SK-N-SH (cell line): Measurements from ENCODE around the gene KCTD4. TPM values are rescaled to one million over a fixed set of nuclear protein-coding genes. Genes with fewer than 3 reads are reported as not detected.

Source experiments
- CTCF ChIA-PET: fragments of 300-600, 350-600 bp; formaldehyde crosslinking; extraction: SDS; loops from one replicate; lab custom pipeline; 2021; lab: Yijun Ruan, JAX
- POLR2A ChIA-PET: fragments of 350-600 bp; sonication (Branson Sonifier 250); formaldehyde crosslinking; extraction: SDS; loops from one replicate; lab custom pipeline; 2020; ENCODE audit warnings: antibody characterized with exemption, inconsistent platforms; lab: Yijun Ruan, JAX
- DNase-seq: peaks from one replicate; pipeline ENCODE4 v3.0.0; 2012
- H2AFZ ChIP-seq: fragments of 200-600 bp; sonication (generic); 2 replicates; pipeline ENCODE4 v1.8.1; 2016; ENCODE audit warnings: antibody characterized with exemption, mild to moderate bottlenecking, low read depth
- H3F3A ChIP-seq: fragments of 200-600 bp; sonication (generic); replicated peaks from 2 replicates; pipeline ENCODE3; 2016; ENCODE audit warnings: antibody characterized with exemption, mild to moderate bottlenecking; ENCODE audit not compliant: insufficient read depth
- H3K27ac ChIP-seq, 2 experiments: fragments of 200-500 bp in 1 of 2; fragments of 200-600 bp in 1 of 2; sonication (Bioruptor generic) in 1 of 2; sonication (generic), shearing (Covaris generic) in 1 of 2; 2 replicates each; pipeline versions ENCODE4 v1.5.1 to v1.6.1; 2014 to 2016; ENCODE audit warnings: low read depth in 2 of 2, inconsistent platforms in 1 of 2, low read length in 1 of 2, mild to moderate bottlenecking in 1 of 2, mixed read lengths in 1 of 2
- H3K27me3 ChIP-seq: fragments of 200-600 bp; sonication (generic), shearing (Covaris generic); 2 replicates; pipeline ENCODE4 v1.6.1; 2016; ENCODE audit warnings: mixed run types; ENCODE audit not compliant: insufficient read depth
- H3K36me3 ChIP-seq, 2 experiments: fragments of 200-500 bp in 1 of 2; fragments of 200-600 bp in 1 of 2; sonication (Bioruptor generic) in 1 of 2; sonication (generic) in 1 of 2; replicated peaks in 1 of 2; 2 replicates each; pipeline versions ENCODE3 to v1.5.1; 2014 to 2016; ENCODE audit warnings: low read length in 1 of 2, mild to moderate bottlenecking in 1 of 2; ENCODE audit not compliant: insufficient read depth in 2 of 2, control insufficient read depth in 1 of 2
- H3K4me1 ChIP-seq, 2 experiments: fragments of 200-500 bp in 1 of 2; fragments of 200-600 bp in 1 of 2; sonication (Bioruptor generic) in 1 of 2; sonication (generic), shearing (Covaris generic) in 1 of 2; 2 replicates each; pipeline versions ENCODE4 v1.5.1 to v1.6.1; 2014 to 2016; ENCODE audit warnings: low read depth in 1 of 2, low read length in 1 of 2, mixed run types in 1 of 2; ENCODE audit not compliant: insufficient read depth in 2 of 2, control insufficient read depth in 1 of 2
- H3K4me2 ChIP-seq: fragments of 200-600 bp; sonication (generic), shearing (Covaris generic); 2 replicates; pipeline ENCODE4 v1.6.1; 2017; ENCODE audit warnings: mixed run types
- H3K4me3 ChIP-seq, 2 experiments: fragments of 200-500 bp in 1 of 2; fragments of 200-600 bp in 1 of 2; sonication (Bioruptor generic) in 1 of 2; sonication (generic), shearing (Covaris generic) in 1 of 2; 2 replicates each; pipeline versions ENCODE4 v1.5.1 to v1.8.1; 2014 to 2016; ENCODE audit warnings: low read depth in 2 of 2, inconsistent platforms in 1 of 2, low read length in 1 of 2, mild to moderate bottlenecking in 1 of 2, mixed read lengths in 1 of 2, moderate library complexity in 1 of 2
- H3K79me2 ChIP-seq: fragments of 200-600 bp; sonication (generic); 2 replicates; pipeline ENCODE4 v1.8.1; 2017; ENCODE audit warnings: mild to moderate bottlenecking; ENCODE audit not compliant: insufficient read depth
- H3K9ac ChIP-seq: fragments of 200-600 bp; sonication (generic); 2 replicates; pipeline ENCODE4 v1.6.1; 2017; ENCODE audit warnings: mixed run types
- H3K9me2 ChIP-seq: fragments of 200-600 bp; sonication (generic); 2 replicates; pipeline ENCODE4 v1.6.1; 2017; ENCODE audit warnings: mixed run types
- H3K9me3 ChIP-seq: fragments of 200-600 bp; sonication (generic); 2 replicates; pipeline ENCODE4 v1.6.1; 2017; ENCODE audit warnings: mixed run types, mild to moderate bottlenecking, moderate library complexity
- H4K20me1 ChIP-seq: fragments of 200-600 bp; sonication (generic); 2 replicates; pipeline ENCODE4 v1.6.1; 2017; ENCODE audit warnings: mild to moderate bottlenecking, mixed run types; ENCODE audit not compliant: insufficient read depth
- CTCF ChIP-seq: fragments of 200-600 bp; sonication (generic); IDR thresholded peaks from 2 replicates; pipeline ENCODE4 v1.6.1; 2017; ENCODE audit warnings: antibody characterized with exemption, mild to moderate bottlenecking, moderate library complexity
- EP300 ChIP-seq, 2 experiments: IDR thresholded peaks; 2 replicates each; pipeline versions ENCODE4 v1.4.0 to v1.6.1; 2012; ENCODE audit warnings: borderline replicate concordance in 1 of 2, low read depth in 1 of 2, low read length in 1 of 2
- FOSL2 ChIP-seq: IDR thresholded peaks from 2 replicates; pipeline ENCODE4 v1.4.0; 2012; ENCODE audit warnings: low read depth, mild to moderate bottlenecking, moderate library complexity, borderline replicate concordance
- FOXJ3 ChIP-seq: sonication (generic); formaldehyde crosslinking; IDR thresholded peaks from 2 replicates; pipeline ENCODE4 v1.5.1; 2020; ENCODE audit warnings: mild to moderate bottlenecking, missing genetic modification reagents
- FOXM1 ChIP-seq: IDR thresholded peaks from 2 replicates; pipeline ENCODE4 v1.4.0; 2012; ENCODE audit warnings: low read depth, mild to moderate bottlenecking
- GATA2 ChIP-seq: sonication (generic); formaldehyde crosslinking; IDR thresholded peaks from 2 replicates; pipeline ENCODE4 v1.5.0; 2020; ENCODE audit warnings: mild to moderate bottlenecking, missing genetic modification reagents
- IRF3 ChIP-seq: fragments of 150-350 bp; IDR thresholded peaks from 2 replicates; pipeline ENCODE4 v1.6.1; 2016; ENCODE audit warnings: mild to moderate bottlenecking, low read depth, low read length
- JUND ChIP-seq: IDR thresholded peaks from 2 replicates; pipeline ENCODE4 v1.4.0; 2012
- MAX ChIP-seq: IDR thresholded peaks from 2 replicates; pipeline ENCODE4 v1.4.0; 2012; ENCODE audit warnings: low read depth
- MXI1 ChIP-seq: IDR thresholded peaks from 2 replicates; pipeline ENCODE4 v1.6.1; 2012; ENCODE audit warnings: mild to moderate bottlenecking, low read depth, low read length, improper control_type of control experiment
- NFIC ChIP-seq: IDR thresholded peaks from 2 replicates; pipeline ENCODE4 v1.4.0; 2012; ENCODE audit warnings: borderline replicate concordance
- NRF1 ChIP-seq: IDR thresholded peaks from 2 replicates; pipeline ENCODE4 v1.6.1; 2012; ENCODE audit warnings: low read depth, mild to moderate bottlenecking, low read length
- PBX3 ChIP-seq: IDR thresholded peaks from 2 replicates; pipeline ENCODE4; 2012
- POLR2AphosphoS5 ChIP-seq: IDR thresholded peaks from 2 replicates; pipeline ENCODE4 v1.6.1; 2012; ENCODE audit warnings: low read depth, low read length
- RAD21 ChIP-seq: IDR thresholded peaks from 2 replicates; pipeline ENCODE4 v1.6.1; 2012; ENCODE audit warnings: mild to moderate bottlenecking, low read length
- RCOR1 ChIP-seq: fragments of 150-350 bp; IDR thresholded peaks from 2 replicates; pipeline ENCODE4 v1.6.1; 2017; ENCODE audit warnings: antibody characterized with exemption, low read length
- RFX5 ChIP-seq: IDR thresholded peaks from 2 replicates; pipeline ENCODE4 v1.6.1; 2012; ENCODE audit warnings: mild to moderate bottlenecking, improper control_type of control experiment, low read length
- RXRA ChIP-seq: IDR thresholded peaks from 2 replicates; pipeline ENCODE4 v1.4.0; 2012; ENCODE audit warnings: low read depth, mild to moderate bottlenecking, borderline replicate concordance
- SIN3A ChIP-seq: IDR thresholded peaks from 2 replicates; pipeline ENCODE4 v1.6.1; 2012; ENCODE audit warnings: low read depth, mild to moderate bottlenecking, low read length, moderate library complexity, borderline replicate concordance
- TCF12 ChIP-seq: IDR thresholded peaks from 2 replicates; pipeline ENCODE4 v1.4.0; 2012
- USF2 ChIP-seq: fragments of 150-350 bp; IDR thresholded peaks from 2 replicates; pipeline ENCODE4 v1.6.1; 2017; ENCODE audit warnings: antibody characterized with exemption, low read length, low read depth, borderline replicate concordance
- YY1 ChIP-seq: IDR thresholded peaks from 2 replicates; pipeline ENCODE4 v1.4.0; 2012; ENCODE audit warnings: low read depth, mild to moderate bottlenecking
- ZBTB33 ChIP-seq: IDR thresholded peaks from 2 replicates; pipeline ENCODE4 v1.4.0; 2012; ENCODE audit warnings: low read depth, borderline replicate concordance
- WGBS: methylation state at CpG from one replicate; pipeline ENCODE4 v1.1.6; 2017; ENCODE audit warnings: low lambda C conversion rate; 5-methylcytosine and 5-hydroxymethylcytosine counted together
- polyA plus RNA-seq, 3 experiments: library from polyadenylated mRNA; depleted of rRNA; stranded (reverse); fragments of >200 nt; gene quantifications; 2 replicates each; pipeline ENCODE4 v1.2.3, GENCODE V29; 2012

The KCTD4 gene
- polyA plus RNA-seq, 1 of the 3 experiments (the other 2 are of a cell fraction), result 0.56 TPM

- 69% methylated on average over 4 of the region's 4 CpGs for WGBS
- Histone ChIP-seq H3K9ac (no peak overlapping the region), H2AFZ (no peak overlapping the region), H3K27me3 (no peaks in the 10 kb centered on the region), H3K36me3 (peaks cover 0 to 4% of the 10 kb centered on the region in 2 experiments), H3K79me2 (peaks cover 37% of the 10 kb centered on the region), H3K4me2 (peak overlapping the region; percentile 37), H3F3A (peaks cover 35% of the 10 kb centered on the region), H3K4me3 (no peak overlapping the region), H3K9me2 (no peaks in the 10 kb centered on the region), H4K20me1 (no peaks in the 10 kb centered on the region), H3K9me3 (no peaks in the 10 kb centered on the region), H3K4me1 (peaks cover 2 to 18% of the 10 kb centered on the region in 2 experiments; a peak in 3 of 4 replicates), H3K27ac (peak overlapping the region in 1 of 2 experiments; percentile 61; a peak in 3 of 4 replicates)
- ChIA-PET POLR2A (interaction anchor here (0.7 kb wide), 1 partner anchor 29 kb away, joined by 3 read pairs; no protein-coding TSS in a partner anchor), CTCF (interaction anchor here (1.0 kb wide), 1 partner anchor 18 kb away, joined by 3 read pairs; no protein-coding TSS in a partner anchor)
- DNase-seq, result no peak
- TF ChIP-seq POLR2AphosphoS5 (no peak), RCOR1 (no peak), FOXJ3 (CRISPR knock-in tag) (no peak), SIN3A (no peak), JUND (0 out of 2 replicates have a peak, but pooled peaks have one; percentile 32), MXI1 (no peak), IRF3 (no peak), ZBTB33 (no peak), RFX5 (no peak), USF2 (no peak), NRF1 (no peak), MAX (no peak), RXRA (no peak), CTCF (no peak), FOXM1 (no peak), EP300 (IDR thresholded peaks at IDR 0.05; ENCODE audit: borderline replicate concordance in 1 of 2, low read depth in 1 of 2, low read length in 1 of 2) (no peak), TCF12 (peak; percentile 18; the same call in 1 of the 2 replicates), PBX3 (0 out of 2 replicates have a peak, but pooled peaks have one; percentile 3), RAD21 (no peak), YY1 (no peak), FOSL2 (peak; percentile 60; the same call in 1 of the 2 replicates), GATA2 (CRISPR knock-in tag) (no peak), NFIC (no peak)
Measured at GRCh38 chr13:45238945-45239795, 38.3 kb upstream of the KCTD4 start.
